Stimulated activated CD8-positive, alpha-beta memory T cell treated with anti-CD3 and anti-CD28 coated beads, Interleukin-15, amount 100 ng/mL, for 48 hours (primary cell): ENCODE results near the gene PSMB3.
"Not testable (repeated sequence)": the region's sequence is repeated elsewhere in the genome, so short reads cannot be mapped to it uniquely, and the experiment has no call there.

ENCODE experiments used
- DNase-seq, 2 donors: peaks; one replicate each; pipeline ENCODE4 v3.0.0-alpha.2; 2020; ENCODE audit warnings: low read depth in 2 of 2

Gene PSMB3

GRCh38 chr17:38716368-38717005, 36.1 kb upstream of the PSMB3 start:
- no peak for DNase-seq

DNA sequence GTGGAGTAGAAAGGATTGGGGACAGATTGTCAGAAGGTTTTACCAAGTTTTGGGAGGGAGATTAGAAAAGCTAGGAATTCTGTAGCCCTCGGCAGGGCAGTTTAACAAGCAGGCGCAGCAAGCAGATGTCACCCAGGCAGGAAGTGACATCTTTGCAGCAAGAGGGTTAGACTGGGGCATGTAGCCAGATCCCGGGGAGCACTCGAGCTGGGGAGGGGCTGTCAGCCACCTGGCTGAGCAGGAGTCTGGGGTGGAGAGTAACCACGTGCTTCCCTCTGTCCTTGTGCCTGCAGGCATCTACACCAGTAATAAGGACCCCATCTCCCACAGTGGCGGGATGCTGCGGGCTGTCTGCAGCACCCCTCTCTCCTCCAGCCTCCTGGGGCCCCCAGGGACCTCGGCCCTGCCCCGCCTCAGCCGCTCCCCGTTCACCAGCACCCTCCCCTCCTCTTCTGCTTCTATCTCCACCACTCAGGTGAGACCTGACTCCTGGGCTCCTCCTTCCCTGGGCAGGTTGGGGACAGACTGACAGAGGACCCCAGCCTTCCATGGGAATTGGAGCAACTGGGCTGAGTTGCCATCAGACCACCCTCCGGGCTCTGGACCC, 35.3 kb upstream of the PSMB3 start:
- DNase-seq, result no peak

DNA sequence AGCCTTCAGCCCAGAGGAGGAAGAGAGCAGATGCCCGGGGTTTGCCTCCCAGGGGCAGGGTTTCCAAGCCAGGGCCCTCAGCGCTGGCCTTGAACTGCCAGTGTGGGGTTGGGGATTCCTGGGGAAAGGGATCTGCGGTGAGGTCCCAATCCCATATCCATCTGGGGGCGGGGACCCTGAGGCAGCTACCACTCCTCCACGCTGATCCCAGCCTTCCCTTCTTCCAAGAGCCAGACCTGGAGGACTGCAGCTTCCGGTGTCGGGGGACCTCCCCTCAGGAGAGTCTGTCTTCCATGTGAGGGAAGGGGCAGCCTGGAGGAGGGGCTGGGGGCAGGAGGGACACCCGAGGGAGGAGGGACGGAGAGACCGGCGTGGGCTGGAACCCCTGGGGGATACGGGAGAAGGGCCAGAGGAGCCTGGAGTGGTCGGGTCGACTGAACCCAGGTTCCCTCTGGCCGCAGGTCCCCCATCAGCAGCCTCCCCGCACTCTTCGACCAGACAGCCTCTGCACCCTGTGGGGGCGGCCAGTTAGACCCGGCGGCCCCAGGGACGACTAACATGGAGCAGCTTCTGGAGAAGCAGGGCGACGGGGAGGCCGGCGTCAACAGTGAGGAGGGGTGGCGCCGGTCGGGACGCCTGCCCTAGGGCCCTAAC, 33.1 kb upstream of the PSMB3 start:
- no peak for DNase-seq

DNA sequence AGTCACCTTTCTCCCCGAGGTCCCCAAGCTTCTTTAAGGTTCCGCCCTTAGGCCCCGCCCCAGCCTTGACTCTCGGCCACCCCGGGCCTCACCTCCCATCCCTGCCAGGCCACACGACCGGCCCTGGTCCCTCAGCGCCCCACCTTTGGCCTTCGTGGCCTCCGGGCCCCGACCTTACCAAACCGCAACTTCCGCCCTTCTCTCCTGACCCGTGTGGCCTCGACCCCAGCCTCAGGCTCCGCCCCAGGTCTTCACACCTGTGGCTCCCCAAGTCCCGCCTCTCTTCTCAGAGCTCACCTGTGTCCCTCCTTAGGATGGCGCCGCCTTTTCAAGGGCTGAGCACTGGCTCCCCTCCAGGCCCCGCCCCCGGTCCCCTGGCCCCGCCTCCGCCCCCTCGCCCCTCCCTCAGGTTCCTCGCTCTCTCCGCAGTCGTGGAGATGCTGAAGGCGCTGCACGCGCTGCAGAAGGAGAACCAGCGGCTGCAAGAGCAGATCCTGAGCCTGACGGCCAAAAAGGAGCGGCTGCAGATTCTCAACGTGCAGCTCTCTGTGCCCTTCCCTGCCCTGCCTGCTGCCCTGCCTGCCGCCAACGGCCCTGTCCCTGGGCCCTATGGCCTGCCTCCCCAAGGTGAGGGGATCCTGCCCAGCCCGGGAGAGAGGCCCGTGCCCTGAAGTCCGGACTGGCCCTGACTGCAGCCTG, 32.4 kb upstream of the PSMB3 start:
- DNase-seq, result no peak

DNA sequence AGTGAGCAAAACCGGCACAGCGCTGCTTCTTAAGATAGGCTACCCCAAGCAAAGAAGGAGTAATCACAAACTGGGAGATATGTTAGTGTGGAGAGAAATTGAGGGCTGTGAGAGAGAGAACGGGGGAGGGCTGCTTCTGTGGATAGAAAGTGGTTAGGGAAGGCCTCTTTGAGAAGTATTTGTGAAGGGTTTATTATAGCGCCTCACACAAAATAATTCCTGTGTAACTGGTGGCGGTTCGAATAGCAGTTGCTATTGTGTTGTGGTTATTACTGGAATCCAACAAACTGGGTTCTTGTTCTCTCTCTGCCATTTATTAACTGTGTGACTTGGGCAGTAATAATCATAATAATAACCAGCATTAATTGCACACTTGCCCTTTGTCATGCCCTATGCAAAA, 31.6 kb upstream of the PSMB3 start:
- DNase-seq, result no peak

DNA sequence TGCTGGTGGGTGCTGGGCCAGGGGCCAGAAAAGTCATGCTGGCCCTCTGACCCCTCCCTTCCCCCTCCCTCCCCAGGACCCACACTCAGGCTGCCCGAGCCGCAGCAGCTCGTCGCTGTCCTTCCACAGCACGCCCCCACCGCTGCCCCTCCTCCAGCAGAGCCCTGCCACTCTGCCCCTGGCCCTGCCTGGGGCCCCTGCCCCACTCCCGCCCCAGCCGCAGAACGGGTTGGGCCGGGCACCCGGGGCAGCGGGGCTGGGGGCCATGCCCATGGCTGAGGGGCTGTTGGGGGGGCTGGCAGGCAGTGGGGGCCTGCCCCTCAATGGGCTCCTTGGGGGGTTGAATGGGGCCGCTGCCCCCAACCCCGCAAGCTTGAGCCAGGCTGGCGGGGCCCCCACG, 30.7 kb upstream of the PSMB3 start:
- DNase-seq, result no peak

- no peak for DNase-seq
Measured at GRCh38 chr17:38724337-38724988, 28.1 kb upstream of the PSMB3 start.

GRCh38 chr17:38725066-38725465, 27.5 kb upstream of the PSMB3 start:
- DNase-seq, result no peak

DNA sequence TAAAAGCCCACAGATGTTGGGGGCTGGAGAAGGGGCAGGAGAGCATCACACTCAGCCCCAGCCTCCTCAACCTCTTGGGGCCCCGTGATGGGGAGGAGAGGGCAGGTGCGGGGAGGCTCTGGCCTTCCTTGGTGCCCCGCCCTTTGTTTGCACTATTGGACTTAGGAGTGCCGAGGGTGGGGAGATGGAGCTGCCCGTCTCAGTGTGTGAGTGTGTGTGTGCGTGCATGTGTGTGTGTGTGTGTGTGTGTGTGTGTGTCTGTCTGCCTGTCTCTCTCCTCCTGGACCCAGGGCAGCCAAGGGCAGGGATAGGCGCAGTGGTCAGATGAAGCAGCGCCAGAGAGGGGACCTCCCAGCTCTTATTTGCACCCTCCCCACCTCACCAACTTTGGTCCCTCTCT, 26.4 kb upstream of the PSMB3 start:
- not testable (repeated sequence) for DNase-seq

DNA sequence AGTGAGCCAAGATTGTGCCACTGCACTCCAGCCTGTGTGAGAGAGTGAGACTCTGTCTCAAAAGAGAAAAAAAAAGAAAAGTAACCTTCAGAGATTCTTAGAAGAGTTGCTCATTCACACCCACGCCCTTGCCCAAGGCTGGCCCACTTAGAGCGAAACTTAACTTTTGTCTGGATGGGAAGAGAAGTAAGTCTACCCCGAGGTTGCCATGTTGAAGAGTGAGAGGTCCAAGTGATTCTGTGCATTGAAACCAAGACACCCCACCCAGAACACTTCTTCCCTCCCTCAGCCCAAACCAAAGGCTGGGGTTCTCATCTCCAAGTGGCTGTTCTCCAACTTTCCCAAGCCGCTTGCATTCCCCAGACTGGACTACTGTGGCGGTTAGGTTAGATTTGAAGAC, 24.8 kb upstream of the PSMB3 start:
- DNase-seq, result peak; percentile 79

DNA sequence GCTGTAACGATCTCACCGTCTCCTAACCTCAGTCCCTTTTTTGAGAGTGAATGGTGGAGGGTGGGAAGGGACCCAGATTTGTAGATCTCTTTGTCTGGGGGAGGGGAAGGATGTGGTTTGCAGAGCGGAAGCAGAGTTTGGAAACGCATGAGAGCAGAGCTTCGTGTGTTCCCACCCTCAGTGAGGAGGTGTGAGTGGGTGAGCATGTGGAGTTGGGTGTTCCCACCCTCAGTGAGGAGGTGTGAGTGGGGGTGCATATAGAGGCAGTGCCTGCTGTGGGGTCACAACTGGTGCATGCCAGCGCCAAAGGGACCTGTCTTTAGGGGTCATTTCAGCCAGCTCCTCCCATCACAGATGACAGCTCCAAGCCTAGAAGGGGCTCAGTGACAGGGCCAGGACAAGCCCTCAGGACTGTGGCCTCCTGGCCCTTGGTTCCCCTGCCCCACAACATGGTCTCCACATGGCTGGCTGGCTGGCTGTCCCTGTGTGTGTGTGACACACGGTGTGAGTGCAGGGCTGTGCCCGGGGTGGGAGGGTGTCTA, 24.2 kb upstream of the PSMB3 start:
- DNase-seq, result peak; percentile 47 to 55

- DNase-seq, result no peak
Measured at GRCh38 chr17:38729368-38729885, 23.1 kb upstream of the PSMB3 start.

DNA sequence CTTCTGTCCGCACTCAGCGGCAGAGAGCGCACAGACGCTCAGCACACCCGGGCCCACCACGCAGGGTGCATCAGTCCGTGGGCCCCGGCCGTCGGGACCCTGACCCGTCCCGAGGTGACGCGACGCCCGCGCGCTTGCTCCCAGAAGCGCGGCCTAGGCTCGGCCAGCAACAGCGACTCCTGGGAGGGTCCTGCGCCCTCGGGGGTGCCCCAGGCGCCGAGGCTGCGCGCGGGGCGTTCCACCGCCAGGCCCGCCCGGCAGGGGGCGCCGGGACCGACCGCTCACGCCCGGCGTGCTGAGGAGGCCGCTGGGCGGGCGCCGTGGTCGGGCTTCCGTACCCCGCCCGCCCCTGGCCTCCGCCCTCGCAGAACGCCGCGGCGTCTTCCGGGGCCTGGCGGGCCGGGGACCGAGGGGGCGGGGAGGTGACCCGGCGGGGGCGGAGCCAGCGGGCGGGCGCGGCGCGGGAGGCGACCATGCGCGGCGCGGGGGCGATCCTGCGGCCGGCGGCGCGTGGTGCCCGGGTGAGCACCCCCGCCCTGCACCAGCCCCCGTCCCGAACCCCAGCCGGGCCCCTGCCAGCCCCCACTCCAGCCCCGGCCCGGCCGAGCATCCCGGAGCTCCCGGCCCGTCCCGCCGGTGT, 22.5 kb upstream of the PSMB3 start, which contains the start of gene CISD3:
Gene CISD3, plus strand, starts transcription at position 456 of the 640 bp plus-strand sequence. Its CDS starts 18 bp downstream, at position 474.
- peak; percentile 84 to 85 for DNase-seq

DNA sequence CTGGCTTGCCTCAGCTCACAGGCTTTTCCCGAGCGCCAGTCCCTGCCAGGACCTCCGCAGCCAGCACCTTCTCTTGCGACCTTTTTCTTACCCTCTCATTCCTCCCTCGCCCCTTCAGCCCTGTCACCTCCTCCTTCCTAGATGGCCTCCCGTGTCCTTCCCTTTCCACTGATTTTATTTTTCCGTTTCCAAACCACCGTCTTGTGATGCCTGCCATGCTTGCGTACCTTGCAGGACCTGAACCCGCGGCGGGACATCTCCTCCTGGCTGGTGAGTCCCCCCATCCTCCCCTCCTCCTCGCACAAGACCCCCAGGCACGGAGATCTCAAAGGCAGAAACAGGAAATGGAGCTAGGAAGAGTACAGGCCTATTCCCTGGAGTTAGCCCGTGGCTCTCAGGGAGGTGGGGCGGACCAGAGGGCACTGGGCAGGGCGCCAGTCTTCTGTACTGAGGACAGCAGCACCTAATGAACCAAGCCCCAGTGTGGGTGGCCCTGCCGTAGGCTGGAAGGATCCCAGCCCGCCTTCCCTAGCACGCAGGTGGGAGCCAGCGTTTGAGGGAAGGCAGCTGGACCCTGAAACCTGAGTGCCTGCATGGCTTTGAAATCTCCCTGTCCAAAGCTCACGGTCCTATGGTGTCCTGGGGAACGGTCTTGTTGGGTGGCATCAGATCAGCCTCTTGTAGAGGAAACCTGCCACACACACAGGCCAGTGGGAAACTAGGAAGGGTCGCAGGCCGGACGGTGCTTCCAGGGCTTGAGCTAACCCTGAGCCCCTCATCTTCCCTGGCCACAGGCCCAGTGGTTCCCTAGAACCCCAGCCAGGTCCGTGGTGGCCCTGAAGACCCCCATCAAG, 21.8 kb upstream of the PSMB3 start:
- no peak for DNase-seq

GRCh38 chr17:38731526-38732294, 20.8 kb upstream of the PSMB3 start:
- DNase-seq, result no peak

GRCh38 chr17:38732376-38733281, 19.9 kb upstream of the PSMB3 start:
- DNase-seq, result no peak

GRCh38 chr17:38733282-38733981, 19.1 kb upstream of the PSMB3 start:
- no peak for DNase-seq
